ENCODE data around the gene MRPL24.

Gene MRPL24

DNA sequence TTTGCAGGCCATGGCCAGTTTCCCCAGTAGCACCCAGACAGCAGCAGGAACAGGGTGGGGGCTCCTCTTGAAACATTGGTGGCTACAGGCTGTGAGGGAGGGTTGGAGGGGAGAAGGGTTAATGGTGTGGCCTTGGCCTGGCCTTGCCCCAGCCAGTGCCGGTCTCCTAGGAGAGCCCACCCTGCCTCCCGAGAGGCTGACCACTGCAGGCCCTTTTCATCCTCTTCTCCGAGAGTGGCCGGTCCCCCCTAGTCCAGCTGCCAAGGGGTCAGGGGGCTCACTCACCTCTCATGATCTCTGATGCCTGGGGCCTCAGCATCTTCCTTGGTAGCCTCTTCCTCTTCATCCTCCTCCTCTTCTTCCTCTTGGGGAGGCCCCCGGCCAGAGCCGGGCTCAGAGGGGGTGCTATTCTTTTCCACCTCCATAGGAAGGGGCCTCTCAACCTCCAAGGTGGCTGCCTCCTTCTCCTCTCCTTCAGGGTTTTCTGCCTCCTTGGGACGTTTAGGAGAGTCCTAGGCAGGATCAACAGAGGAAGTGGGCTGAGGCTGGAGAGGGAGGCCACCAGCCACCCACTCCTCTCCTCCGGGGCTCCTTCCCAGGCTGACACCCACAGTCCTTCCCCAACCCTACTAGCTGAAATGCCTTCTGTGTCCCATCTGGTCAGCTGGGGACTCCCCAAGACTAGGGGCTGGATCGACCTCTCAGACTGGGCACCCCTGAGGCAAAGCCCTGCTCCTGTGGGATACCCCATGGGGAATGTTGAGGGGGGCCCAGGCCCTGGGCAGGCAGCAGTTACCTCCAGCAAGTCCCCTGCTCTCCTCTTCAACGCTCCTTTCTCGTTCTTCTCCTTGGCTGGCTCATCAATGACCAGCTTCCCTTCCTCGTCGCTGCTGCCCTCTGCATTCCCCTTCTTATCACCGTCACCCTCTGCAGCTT, 2.7 kb upstream of the MRPL24 start:
- ATAC-seq, result no peak
- no peak for DNase-seq

DNA sequence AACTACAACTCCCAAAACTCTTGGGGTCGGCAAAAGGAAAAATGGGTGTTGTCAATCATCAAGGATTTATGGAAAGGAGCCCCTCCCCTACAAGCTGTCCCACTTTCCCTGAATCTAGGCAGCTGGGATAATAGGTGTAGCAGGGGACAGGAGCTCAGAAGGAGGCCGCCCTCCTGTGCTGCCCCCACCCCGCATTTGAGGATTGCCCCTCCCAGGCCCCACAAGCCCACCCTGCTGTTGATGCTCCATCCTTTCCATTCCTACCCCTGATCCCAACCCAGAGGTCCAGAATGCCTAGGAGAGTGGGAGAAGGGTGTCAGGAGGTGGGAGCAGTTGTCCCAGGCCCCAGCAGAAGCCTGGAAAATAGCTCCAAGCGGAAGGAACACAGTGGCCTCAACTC, 1.9 kb upstream of the MRPL24 start:
- ATAC-seq, result no peak
- no peak for DNase-seq

DNA sequence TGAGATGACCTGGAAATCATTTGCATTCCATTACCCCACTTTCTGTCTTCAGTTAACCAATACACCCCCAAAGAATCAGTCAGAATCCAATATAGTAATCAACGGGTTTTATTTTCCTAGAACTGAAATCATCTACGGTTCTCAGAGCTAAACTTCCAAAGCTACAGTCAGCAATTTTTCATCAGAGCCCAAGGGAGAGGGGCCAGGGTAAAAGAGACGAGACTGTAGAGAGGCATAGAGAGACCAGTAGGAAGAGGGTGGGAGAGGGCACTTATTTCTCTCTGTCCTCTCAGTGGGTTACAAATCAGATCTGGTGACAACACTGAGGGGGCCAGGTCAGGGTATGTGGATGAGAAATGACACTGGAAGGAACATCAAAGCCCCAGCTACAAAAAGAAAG, 1.1 kb upstream of the MRPL24 start:
- DNase-seq (no peak), ATAC-seq (no peak)

DNA sequence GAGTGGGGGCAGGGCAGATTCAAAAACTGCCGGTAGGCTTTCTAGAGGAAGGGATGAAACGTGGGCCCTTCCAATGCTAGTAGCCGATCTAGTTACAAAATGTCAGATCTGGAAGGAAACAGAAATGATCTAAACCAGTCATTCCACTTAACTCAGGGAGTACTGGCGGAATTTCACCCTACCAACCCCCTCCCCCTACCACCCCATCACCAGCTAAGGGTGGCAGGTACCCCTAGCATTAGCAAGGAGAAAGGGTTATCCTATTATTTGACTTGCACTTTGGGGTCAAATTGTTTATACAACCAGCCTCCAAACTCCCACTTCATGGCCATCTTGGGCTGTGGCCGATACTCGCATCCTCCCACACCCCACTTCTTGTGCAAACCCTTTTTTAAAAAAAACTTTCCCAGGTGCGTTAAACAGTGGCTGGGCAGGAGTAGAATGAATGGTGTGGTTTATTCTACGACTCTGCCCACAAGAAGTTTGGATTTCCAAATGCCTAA, 644 bp upstream of the MRPL24 start:
- ATAC-seq (no peak), DNase-seq (peak; percentile 28)

DNA sequence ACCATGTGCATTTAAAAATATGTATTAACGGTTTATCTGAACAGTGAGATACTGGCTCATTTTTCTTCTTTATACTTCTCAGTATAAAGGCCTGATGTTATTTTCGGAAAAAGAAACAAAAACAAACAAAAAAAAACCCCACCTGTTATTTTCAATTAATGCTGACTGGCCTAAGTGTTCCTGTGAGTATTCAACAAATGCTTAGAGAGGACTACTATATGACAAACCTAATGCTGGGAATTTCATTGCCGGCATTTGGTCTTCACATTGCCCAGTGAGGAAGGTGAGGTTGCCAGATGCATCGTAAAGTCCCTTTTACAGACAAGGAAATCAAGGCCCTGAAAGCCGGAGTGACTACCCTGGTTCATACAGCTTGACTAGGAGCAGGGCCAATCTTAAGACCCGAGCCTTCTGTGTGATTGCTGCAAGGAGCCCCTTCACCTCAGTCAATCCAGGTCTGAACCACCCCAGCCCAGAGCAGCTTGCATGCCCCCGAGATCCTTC, 599 bp downstream of the MRPL24 start:
- DNase-seq, result no peak
- peak; percentile 2 for ATAC-seq

DNA sequence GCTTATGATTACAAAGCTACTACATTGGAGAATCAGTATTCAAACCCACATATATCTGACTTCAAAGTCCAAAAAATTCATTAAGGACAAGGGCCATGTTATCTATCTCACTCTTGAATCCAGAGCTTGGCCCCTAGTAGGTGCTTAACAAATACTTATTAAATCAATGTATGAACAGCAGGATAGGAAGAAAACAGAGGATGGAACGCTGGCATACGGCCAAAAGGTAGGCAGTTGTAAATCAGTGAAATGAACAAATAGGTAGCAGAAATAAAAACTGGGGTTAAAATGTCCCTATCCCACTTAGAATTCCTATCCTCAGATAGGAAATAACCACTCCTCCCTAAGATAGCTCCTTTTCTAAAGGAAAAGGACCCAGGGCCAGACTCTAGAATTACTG, 2.0 kb downstream of the MRPL24 start:
- DNase-seq, result no peak
- ATAC-seq, result no peak

DNA sequence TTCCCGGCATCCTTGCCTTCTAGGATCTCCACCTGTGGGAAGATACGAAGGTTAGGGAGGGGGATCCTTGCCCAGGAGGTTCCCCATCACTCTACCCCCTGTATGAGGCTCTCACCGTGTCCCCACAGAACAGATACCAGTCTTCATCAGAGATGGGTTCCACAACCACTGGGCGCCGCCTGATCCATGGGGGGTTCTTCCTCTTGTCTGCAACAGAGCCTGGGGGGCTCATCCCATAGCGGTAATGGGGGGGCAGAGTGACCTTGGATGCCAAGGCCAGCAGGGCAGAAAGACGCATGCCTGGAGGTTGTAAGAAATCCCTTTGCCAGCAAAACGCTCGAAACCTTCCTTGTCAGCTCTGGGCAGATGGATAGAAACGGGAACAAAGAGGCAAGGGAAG, 2.5 kb downstream of the MRPL24 start:
- ATAC-seq (no peak), DNase-seq (no peak)

DNA sequence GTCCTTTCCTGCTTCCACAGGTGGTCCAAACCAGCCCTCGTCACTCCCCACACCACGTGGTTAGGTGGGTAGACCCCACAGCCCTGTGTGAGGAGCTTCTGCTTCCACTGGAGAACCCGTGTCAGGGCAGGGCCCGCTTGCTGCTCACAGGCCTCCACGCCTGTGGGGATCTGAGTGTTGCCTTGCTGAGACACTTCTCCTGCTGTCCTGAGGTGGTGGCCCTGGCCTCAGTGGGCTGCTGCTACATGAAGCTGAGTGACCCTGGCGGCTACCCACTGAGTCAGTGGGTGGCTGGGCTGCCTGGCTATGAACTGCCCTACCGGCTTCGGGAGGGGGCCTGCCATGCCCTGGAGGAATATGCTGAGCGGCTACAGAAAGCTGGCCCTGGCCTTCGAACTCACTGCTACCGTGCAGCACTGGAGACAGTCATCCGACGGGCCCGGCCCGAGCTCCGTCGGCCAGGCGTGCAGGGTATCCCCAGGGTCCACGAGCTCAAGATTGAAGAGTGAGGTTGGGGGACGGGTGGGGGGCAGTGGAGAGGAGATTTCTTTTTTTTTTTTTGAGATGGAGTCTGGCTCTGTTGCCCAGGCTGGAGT, 6.8 kb downstream of the MRPL24 start:
- DNase-seq (no peak), ATAC-seq (no peak)

DNA sequence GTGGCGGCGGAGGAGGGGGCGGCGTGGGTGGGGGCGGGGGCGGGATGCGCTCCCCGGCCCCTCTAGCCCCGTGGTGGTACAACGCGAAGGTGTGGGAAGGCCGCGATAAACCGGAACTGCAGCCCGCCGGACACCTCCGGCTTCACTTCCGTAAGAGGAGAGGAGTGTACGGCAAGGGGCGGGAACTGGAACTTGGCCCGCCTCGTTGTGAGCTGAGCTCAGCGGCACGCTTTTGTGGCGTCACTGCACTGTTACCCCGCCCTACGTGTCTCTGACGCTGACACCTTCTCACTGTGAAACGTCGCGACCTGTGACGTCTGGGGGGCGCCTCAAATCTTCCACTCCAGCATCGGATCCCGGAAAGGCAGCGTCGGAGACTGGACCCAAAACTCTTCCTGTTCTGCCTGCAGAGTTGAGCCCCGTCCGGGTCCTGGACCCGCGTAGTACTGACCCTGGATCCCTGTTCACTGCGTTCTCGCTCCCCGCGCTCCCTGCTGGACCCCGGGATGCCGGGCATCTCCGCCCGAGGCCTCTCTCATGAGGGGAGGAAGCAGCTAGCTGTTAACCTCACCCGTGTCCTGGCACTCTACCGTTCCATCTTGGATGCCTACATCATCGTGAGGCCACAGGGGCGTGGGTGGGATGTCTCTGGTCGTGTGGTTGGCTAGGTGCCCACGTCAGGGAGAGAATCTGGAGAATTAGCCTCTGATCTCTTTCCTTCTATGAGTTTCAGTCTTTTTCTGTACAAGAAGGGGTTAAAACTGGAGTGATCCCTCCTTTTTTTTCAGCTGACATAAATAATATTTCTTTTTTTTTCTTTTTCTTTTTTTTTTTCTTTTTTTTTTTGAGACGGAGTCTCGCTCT, 12.1 kb downstream of the MRPL24 start, which contains the start of gene ISG20L2:
ISG20L2 (minus strand) TSS at position 168 of the 864 bp plus-strand sequence. CDS start 1,114 bp downstream, outside the sequence.
- DNase-seq, result peak; percentile 95
- peak; percentile 94 for ATAC-seq

DNA sequence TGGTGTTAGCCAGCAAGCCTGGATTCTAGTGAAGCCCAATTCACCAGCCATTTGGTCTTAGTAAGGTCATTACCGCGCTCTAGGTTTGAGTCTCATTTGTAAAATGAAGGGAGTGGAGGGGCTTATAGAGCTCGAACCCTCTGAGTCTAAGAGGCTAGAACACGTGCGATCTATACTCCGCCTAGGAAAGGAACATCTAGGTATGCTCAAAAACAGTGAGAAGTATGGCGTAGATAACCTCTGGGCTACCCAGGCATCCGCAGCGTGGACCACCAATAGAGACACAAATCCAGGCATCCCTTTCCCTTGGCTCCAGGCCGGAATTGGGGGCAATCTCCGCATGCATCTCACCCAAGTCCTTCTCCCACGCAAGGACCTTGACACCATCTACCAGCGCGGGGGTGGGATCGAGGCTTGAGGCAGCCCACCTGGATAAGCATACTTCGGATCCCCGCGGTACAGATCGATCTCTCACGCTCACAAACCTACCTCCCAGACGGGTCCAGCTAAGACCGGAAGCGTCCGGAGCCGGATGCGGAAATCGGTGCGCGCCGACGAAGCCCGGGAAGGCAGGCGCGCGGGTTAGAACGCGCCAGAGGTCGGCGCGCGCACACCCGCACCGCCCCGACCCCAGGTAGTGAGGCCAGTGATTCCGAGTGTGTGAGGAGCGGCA, 12.8 kb downstream of the MRPL24 start, which contains the start of gene METTL25B:
METTL25B (plus strand) TSS at position 544 of the 673 bp plus-strand sequence. CDS start 636 bp downstream, outside the sequence.
- ATAC-seq (peak; percentile 70), DNase-seq (peak; percentile 85)

DNA sequence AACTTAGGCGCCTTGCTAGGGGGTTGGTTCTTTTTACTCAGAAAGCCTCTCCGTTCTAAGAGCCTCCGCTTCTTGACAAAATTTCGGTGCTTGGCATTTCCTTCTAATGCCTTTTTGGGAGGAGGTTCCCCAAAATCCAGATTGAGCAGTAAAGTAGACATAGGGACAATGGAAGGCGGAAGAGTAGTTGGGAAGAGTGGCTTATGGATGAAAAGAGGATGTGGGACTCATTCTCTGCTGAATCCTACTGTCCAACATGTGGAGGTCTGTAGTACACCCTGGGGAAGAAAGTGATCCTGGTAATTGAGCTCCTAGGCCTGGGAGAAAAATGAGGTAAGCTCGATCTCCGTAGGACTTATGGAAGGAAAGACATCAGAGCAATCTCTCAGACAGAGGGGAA, 13.4 kb downstream of the MRPL24 start:
- DNase-seq (no peak), ATAC-seq (no peak)

DNA sequence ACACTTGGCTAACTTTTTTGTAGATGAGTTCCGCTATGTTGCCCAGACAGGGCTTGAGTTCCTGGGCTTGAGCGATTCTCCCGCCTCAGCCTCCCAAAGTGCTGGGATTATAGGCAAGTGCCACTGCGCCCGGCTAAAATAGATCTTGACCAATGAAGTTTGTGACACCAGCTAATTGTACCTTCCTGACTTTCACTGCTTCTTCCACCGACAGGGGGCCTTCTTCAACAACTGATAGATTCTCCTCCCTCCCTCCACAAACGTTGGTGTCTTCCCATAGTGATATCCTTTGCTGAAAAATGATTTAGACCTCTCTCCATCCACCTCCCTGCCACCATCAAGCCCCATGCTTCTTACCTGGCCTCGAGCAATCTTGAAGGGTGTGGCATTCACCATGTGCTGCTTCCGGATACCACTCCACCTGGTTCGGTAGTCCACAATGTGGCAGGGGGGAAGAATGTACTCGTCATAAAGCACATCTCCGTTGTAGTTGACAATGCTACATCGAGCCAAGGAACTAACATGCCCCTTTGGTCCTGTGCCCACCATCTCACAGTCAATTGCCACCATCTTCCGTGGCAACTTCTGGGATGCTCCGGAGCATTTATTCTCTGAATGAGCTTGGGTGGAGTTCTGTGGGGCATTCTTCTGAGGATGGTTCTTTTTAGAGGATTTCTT, 14.2 kb downstream of the MRPL24 start:
- DNase-seq (peak; percentile 69), ATAC-seq (no peak)

DNA sequence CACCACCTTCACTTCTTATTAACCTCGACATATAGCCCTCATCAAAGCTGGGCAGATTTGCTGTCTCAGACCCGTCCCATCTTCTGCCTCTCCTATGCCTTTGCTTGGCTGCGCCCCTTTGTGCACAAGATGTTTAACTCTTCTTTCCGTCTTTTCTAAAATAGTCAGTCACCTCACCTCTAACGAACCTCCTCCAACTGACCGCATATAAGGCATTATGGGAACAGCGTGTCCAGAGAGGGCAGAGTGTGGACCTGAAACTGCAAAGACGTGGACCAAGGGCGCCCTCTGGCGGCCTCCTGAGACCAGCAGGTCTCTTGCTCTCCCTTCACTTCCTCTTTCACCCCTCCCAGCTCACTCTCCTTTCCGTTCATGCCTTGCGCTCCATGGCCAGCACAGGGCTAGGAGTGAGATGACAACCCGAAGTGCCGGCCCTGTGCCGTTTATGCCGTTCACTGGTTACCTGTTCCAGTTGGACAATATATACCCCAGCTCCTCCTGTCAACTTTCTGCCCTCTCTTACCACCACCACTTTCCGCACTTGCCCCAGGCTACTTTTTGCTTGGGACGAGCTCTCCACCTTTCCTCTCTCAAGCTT, 15.1 kb downstream of the MRPL24 start:
- ATAC-seq (peak; percentile 30), DNase-seq (peak; percentile 87)

DNA sequence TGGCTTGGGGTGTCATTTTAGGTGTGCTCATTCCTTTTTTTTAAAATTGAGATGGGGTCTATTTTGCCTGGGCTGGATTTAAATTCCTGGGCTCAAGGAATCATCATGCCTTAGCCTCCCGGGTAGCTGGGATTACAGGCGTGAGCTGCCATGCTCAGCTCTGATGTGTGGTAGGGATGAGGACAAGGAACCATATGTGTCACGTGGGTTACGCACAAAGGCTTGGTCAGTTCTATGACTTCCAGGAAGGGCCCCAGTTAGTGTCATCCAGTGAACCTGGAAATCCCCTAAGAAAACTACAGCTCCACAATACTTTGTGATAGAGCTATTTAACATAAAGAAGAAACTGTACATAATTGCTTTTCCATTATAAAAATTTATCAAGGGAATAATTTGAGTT, 19.4 kb downstream of the MRPL24 start:
- DNase-seq (no peak), ATAC-seq (no peak)

DNA sequence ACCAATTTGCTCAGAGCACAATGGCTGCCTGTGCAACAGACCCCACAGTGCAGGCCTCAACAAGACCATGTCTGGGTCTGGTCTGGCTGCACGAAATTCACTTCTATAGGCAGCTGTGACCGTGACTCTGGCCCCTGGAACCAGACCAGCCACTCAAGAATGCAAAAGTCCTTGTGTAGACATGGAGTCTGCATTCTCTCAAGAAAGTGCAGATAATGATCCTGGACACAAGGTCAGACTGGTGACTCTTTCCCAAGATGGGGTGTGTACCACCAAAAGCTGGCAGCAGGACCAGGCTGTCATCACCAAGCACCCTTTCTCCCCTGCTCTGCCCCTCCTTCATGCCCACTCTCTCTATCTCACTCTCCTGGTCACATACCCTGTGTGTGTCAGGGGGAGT, 19.8 kb downstream of the MRPL24 start:
- DNase-seq (no peak), ATAC-seq (no peak)

DNA sequence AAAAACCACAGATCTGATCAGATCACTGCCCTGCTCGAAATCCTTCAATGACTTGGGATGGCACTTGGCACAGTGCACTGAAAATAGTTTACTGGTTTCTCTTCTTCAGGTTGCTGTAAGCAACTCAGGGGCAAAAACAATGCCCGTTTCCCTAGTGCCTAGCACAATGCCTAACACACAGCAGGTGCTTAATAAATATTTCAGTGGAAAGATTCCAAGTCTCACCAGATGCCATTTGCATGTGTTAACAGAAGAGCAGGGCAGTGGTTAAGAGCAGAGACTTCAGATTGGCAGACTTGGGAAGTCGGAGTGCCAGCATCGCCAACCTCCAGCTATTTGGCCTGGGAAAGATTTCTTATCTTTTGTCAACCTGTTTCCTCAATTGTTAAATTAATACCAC, 23.5 kb downstream of the MRPL24 start:
- no peak for DNase-seq
- ATAC-seq, result no peak

DNA sequence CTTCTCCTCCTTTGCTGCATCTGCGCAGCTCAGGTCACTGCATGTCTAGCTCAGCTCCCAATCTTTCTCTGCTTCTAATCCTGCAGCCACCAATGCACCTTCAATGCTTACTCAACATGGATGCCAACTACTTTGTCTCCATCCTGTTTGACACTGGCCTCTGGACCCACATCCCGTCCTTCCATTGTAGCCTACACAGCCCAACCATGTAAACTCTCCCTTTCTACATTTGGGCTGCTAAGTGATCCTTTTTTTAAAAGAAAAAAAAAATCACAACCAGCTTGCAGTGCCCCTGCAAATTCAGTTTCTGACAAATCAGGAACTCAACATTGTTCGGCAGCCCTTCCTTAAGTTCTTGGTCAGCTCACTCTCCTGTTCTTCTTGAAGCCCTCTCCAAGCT, 26.1 kb downstream of the MRPL24 start:
- no peak for ATAC-seq
- no peak for DNase-seq

DNA sequence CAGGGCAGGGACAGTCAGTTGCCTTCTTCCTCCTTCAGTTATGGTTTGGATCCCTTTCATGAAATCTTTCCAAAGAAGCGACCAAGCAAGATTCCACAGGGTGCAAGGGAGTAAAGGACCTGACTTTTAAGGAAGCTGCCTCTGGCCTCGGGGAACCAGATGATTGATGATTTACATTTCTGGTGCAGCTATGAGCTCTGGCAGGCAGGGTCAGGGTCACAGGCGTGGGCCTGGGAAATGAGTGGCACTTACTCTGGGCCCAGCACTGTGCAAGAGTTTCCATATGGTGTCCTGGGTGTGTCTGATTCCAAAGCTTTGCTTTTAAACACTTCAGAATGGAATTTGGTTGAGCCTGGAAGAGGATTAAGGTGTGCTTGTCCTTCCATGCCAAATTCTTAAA, 28.3 kb downstream of the MRPL24 start:
- no peak for DNase-seq
- ATAC-seq, result no peak

DNA sequence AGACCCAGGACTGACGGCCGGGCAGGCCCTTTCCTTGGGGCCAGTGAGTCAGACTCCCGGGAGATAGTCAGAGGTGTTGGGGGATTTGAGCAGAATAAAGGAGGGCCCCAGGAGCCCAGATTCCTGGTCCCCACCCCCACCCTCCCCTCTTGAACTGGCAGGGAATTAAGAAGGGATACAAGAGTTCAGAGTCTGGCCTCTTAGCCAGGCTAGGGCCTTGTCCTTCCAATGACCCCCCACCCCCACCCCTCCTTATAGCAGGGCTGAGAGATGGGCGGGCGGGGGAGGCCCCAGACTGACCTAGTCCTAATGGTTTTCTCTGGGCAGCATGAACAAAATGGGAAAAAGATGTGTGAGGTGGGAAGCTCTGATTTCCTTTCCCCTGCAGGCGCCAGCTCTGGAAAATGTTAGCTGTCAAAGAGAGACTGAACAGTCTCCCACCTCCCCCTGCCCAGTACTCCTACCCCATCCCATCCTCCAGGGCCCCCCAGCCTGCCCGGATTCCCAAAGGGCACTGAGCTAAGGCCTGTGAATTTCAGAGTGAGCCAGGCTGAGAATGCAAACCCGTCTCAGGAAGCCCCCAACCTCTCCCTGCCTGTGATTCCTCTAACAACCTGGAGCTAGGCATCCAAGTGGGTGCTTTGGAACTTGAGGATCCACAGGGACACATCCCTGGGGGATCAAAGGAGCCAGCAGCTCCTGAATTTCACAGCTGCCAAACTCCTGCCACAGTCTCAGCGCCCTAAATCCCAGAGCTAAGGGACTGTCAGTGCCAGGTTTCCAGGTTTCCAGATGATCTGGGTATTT, 29.7 kb downstream of the MRPL24 start:
- DNase-seq (no peak), ATAC-seq (no peak)

Data from stimulated activated naive CD8-positive, alpha-beta T cell treated with anti-CD3 and anti-CD28 coated beads, Interleukin-15, Interleukin-2, amounts not matched to agents 100 U/mL and 50 U/mL, for 24 hours (primary cell).